Myometrial cell (primary cell): ENCODE results near the gene CYP26C1. TPM values are rescaled to one million over a fixed set of nuclear protein-coding genes. Genes with fewer than 3 reads are reported as not detected.

Experiments
- total RNA-seq: library from RNA; depleted of rRNA; stranded (reverse); fragments of >200 nt; gene quantifications from 2 replicates; pipeline ENCODE4 v1.2.3, GENCODE V29; 2015

Gene CYP26C1, protein sequence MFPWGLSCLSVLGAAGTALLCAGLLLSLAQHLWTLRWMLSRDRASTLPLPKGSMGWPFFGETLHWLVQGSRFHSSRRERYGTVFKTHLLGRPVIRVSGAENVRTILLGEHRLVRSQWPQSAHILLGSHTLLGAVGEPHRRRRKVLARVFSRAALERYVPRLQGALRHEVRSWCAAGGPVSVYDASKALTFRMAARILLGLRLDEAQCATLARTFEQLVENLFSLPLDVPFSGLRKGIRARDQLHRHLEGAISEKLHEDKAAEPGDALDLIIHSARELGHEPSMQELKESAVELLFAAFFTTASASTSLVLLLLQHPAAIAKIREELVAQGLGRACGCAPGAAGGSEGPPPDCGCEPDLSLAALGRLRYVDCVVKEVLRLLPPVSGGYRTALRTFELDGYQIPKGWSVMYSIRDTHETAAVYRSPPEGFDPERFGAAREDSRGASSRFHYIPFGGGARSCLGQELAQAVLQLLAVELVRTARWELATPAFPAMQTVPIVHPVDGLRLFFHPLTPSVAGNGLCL
- total RNA-seq = not detected in 2 replicates

DNA sequence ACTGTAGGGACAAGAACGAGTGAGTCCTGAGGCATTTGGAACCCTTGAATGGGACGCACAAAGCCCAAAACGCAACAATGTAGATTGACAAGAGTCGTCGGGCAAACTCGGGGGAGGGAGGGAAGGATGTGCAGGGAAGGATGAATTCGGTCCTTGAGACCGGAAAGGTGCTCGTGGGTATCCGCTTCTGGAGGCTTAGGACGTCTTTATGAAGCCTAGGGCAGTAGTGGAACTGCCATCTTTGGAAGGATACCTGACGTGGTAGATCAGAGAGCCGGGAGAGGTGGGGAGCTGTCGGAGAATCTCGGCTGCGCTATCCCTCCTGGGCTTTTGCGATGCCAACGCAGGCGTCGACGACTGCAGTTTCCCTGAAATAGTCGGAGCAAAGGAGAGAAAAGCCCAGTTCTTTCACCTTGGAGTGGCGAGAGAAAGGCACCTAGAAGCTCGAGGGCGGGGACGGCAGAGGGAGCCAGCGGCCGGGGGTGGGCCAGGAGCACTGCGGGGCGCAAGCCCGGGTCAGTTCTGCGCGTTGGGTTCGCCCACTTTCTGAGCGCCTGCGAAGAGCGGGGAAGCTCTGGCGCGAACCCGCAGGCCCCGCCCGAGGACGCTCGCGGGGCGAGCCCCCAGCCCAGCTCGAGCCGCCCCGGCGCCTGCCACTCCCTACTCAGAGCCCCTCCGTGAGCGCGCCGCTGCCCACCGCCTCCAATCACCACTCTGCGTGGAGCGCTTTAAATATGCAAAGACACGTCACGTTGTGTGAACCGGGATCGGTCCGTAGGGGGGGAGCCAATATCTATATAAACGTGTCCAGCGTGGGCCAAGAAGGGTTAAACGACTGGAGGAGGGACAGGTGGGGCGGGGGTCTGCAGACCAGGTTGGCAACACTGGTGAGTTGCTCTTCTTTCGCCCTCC lies at the start of gene CYP26C1:
CYP26C1 (plus strand) TSS at position 824 of the 912 bp plus-strand sequence. CDS start 466 bp downstream, outside the sequence.

DNA sequence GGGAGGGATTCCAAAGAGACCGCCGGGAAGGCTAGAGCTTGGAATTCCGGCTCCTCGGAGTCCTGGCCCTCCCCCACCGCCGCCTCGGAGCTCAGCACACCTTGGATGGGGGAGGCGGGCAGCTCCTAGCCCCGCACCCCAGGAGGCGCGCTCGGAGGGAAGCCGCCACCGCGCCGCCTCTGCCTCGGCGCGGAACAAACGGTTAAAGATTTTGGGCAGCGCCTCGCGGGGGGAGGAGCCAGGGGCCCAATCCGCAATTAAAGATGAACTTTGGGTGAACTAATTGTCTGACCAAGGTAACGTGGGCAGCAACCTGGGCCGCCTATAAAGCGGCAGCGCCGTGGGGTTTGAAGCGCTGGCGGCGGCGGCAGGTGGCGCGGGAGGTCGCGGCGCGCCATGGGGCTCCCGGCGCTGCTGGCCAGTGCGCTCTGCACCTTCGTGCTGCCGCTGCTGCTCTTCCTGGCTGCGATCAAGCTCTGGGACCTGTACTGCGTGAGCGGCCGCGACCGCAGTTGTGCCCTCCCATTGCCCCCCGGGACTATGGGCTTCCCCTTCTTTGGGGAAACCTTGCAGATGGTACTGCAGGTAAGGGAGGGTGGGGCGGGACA lies 13.0 kb downstream of the CYP26C1 start, which contains the start of gene CYP26A1:
CYP26A1 (plus strand) TSS at position 355 of the 608 bp plus-strand sequence; CDS start at position 397, 42 bp downstream.

Other genes with a start within 250 kb of the CYP26C1 start
- gene EXOC6, start 212.3 kb upstream of the CYP26C1 start, total RNA-seq = 3.4 and 7.8 TPM in 2 replicates
- 0.18 TPM in 1 of 2 replicates, not detected in the other for gene CYP26A1, start 13.1 kb downstream of the CYP26C1 start, total RNA-seq